CD4-positive, alpha-beta T cell treated with Interleukin-12 subunit alpha and Interleukin-12 subunit beta, for 1 hour (primary cell): ENCODE measurements around the gene KLHDC3.
A peak's percentile ranks its signal among the peaks of the same experiment; 100 is the strongest.

ENCODE experiments used
- DNase-seq: peaks from one replicate; pipeline ENCODE4 v3.0.0-alpha.2; 2020

Gene KLHDC3, protein sequence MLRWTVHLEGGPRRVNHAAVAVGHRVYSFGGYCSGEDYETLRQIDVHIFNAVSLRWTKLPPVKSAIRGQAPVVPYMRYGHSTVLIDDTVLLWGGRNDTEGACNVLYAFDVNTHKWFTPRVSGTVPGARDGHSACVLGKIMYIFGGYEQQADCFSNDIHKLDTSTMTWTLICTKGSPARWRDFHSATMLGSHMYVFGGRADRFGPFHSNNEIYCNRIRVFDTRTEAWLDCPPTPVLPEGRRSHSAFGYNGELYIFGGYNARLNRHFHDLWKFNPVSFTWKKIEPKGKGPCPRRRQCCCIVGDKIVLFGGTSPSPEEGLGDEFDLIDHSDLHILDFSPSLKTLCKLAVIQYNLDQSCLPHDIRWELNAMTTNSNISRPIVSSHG

DNA sequence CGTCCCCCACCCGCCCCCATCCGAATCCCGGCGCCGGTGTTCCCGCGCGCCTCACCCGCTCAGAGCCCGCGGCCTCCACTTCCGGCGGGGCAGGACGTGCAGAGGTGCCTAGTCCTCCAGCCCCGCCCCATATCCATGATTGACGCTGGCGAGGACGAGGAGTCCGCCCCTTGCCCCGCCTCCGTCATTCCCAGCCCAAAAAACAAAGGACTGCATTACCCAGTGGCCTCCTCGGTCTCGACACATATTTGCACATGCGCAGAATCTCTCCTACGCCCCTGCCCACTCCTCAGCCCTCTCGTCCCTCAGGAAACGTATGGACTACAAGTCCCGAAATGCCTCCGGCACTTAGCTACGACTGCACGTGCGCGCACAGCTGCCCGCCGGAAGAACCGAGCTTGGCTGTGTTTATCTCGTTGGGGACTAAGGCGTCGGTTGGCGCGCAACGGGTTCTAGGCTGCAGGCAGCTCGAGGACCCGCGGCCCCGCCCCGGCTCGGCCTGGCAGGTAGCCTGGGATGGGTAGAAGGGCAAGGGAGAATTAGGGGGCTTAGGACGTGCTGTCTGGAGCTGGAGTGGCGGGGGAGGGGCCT lies at the start of gene KLHDC3, which contains the start of gene MEA1:
KLHDC3 (plus strand) TSS at position 407 of the 591 bp plus-strand sequence. CDS start 2,944 bp downstream, outside the sequence.
MEA1 (minus strand) TSS at position 104 of the 591 bp plus-strand sequence. CDS start 133 bp downstream, outside the sequence.
- DNase-seq, result peak; percentile 100

DNA sequence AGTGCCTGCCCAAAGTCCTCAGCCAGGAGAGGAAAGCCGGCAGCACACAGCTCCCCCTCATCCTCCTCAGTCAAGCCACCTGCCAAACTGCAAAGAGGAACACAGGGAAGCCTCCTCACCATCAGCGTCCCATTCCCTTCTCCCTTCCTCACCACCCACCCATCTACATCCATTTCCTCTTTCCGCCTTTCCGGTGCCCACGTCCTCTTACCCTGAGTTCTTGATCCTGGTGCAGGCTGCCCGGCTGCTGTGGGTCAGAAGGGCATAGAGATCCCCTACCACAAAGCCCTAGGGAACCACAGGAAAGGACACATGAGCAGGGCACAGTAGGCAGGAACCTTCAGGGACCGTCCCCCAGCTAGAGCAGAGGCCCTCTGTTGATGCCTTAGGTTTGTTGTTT lies 47.5 kb upstream of the KLHDC3 start:
- no peak for DNase-seq

DNA sequence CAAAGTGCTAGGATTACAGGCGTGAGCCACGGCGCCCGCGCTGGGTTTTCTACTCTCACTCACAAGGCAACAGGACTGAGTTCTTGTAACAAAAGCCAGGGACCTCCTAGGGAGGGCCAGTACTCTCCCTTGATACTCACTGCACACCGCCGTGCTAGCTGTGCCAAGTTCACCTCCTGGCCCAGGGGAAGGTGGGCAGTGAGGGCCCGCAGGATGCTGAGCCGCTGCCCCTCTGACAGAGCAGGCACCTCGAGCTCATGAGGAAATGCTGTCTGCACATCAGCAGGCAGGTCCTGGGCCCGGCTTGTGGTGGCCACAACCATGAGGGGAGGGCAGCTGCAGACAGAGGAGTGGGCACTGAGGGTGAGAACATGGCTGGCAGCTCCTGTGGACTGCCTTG lies 46.8 kb upstream of the KLHDC3 start:
- DNase-seq, result no peak

DNA sequence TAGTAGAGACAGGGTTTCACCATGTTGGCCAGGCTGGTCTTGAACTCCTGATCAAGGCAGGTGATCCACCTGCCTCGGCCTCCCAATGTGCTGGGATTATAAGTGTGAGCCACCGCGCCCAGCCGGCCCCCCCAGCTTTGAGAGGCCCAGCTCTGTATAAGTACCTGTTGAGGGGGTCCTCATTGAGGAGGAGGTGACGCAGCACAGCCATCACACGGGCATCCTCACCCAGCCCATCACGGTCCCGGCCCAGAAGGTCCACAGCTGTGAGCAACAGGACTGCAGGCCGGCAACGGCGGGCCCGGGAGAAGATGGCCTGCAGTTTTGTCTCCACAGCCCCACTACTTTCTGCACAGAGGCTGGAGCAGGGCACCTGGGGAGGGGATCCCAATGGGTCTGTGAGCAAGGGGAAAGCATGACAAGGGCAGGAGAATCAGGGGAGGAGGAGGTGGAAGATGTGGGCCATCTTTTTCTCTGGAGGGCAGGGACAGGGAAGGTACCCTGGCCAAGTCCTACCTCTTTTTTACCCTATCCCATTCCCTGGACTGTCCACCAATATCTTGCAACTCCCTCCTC lies 45.8 kb upstream of the KLHDC3 start:
- DNase-seq, result no peak

DNA sequence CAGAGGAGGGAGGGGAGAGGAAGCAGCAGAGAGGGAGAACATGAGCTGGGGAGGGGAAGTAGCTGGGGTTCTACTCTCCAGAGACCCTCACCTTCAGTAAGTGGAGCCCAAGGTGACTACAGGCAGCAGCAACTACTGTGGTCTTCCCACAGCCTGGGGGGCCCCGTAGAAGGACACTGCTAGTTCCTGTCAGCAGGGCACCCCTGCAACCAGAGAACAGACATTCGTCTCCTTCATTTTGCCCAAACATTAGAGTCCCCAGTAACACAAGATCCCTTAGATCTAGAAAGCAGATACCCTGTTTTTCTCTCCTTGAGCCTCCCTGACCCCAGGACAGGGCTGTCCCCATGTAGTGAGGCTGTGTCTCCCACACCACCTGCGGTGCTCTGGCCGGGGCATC lies 45.3 kb upstream of the KLHDC3 start:
- DNase-seq, result no peak

DNA sequence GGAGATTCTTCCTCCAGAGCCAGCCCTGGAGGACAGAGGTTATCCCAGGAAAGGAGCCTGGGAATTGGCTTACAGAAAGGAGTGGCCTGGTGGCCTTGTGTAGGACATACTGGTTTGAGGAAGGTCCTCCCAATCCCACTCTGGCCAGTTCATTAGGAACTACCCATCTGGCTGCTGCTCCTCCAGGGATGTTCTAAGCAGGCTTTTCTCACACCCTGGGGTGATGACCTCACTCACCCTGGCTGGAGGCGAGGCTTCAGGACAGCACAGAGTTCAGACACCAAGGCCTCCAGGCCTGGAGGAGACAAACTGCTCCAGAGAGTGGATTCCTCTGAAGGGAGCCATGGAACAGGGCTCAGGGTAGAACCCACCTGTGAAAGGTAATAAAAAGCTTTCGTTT lies 44.6 kb upstream of the KLHDC3 start:
- no peak for DNase-seq

DNA sequence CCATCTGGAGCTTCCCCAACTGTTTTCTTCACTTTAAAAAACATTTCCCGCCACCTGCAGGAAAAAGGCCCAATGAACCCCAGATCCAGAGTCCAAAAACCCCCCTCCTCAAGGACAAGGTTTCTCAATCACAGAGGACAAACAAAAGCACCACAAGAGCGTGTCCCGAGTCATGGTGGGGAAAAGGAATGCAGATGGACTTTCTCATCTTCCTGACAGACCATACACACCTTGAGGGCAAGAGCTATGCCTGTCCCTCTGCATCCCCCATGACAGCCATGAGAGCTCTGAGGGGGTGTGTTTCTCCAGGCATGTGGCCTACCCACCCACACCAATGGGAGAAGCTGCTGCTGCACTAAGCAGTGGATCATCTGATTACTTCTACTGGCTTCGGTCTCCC lies 44.1 kb upstream of the KLHDC3 start:
- DNase-seq, result no peak

DNA sequence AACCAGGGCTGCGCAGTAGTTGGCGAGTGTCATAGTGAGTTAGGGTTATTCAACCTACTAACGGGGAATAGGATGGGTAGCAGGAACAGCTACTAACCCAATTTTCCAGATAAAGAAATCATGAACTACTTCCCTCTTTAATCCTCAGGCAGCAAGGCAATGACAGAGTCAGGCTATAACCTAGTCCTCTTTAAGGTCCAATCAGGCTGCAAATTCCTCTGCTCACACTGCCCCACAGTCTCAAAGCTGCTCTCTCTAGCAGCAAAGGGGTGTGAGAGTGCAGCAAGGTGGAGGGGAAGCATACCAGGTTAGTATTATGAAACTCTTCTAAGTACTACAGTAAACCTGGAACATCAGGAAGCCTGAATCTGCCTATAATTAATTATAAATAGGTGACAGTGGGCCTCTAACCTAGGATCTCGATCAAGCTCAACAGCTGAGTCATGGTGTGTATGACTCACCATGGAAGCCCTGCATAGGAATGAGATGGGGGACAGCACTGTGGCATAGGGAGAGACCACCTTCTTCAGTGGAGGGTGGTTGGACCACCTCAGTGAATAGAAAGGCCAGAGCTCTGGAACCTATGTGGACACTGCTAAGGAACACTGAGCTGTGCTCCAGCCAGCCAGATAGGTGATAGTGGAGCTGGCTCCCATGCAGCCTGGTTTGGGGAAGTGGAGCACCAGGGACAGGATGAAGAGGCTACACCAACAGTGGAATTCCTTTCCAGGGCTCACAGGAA lies 43.0 kb upstream of the KLHDC3 start:
- DNase-seq, result no peak

DNA sequence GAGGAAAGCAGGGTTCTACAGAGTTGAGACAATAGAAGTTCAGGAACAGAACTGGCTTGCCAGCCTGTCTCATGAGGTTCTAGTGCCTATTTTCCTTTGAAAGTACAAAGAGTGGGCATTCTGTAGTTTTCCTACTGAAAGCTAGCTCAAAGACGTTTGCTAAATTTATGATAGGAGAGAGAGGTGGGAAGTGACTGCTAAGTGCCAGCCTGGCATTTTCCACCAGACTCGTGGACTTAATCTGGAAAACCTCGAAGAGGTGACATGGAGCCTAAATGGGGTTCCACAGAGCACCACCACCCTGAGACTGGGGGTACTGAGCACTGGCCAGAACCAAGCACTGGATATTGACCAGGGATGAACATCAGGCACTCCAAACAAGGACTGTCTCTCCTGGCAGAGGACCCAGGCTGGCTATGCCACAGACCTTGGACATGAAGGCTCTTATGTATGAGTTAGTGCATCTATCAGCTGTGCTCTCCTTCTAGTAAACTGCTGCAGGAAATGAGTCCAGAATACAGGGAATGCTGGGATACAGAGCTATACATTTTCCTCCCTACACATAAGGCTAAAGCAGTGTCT lies 42.2 kb upstream of the KLHDC3 start:
- DNase-seq, result no peak

DNA sequence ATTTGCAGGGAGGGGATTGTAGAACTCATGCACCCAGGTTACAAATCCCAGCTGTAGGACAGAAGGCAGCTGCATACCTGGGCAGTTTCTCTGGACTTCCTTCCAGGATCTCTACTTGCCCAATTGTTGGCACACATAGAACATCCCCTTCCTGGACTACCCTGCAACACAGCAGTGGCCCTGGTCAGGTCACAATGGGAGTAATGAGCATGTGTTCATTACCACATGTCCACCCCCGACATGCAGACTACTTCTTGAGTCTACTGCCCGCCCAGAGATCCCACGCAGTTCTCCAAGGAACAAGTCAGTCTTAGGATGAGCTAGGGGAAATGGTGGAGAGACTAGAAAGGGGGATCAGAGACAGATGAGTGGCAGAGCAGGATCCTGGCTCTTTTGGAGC lies 40.1 kb upstream of the KLHDC3 start:
- DNase-seq, result no peak

DNA sequence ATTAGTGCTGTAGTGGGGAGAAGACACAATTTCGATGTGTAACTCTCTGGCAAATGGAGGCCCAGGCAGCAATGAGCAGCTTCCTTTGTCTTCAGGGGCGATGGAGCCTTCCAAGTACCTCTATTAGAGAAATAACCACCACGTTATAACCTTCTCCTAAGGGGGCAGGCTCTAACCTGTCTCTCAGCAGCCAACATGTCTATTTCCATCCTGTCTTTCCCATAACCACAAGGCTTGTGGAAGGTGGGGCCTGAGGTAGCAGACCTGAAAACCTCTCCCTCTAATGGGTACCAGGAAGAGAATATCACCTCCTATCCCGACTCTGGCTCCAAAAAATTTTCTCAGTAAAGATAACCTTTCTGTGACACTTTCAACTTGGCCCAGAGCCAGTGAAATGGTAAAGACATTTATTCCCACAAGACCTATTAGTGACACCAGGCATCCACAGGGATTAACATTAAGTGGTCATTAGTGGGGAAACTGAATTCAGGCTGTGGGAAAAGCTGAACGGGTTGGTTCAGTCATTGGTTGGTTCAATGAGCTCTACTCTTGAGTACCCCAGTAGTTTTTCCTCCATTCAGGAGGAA lies 39.0 kb upstream of the KLHDC3 start:
- no peak for DNase-seq

DNA sequence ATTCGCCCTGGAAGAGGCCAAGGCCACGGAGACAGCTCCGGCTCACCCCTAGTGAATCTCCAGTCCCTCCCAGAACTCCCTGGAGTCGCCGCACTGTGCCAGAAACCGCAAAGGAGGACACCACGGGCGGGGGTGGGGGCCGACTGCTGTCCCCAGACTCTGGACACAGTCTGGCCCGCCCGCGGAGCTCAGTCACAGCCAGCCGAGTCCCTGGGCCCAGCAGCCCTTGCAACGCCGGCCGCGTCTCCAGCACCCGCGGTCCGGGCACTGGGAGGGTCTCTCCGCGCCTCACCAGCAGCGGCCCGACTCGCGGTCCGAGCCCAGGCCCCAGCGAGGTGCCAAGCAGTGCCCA lies 35.6 kb upstream of the KLHDC3 start:
- DNase-seq, result peak; percentile 2

DNA sequence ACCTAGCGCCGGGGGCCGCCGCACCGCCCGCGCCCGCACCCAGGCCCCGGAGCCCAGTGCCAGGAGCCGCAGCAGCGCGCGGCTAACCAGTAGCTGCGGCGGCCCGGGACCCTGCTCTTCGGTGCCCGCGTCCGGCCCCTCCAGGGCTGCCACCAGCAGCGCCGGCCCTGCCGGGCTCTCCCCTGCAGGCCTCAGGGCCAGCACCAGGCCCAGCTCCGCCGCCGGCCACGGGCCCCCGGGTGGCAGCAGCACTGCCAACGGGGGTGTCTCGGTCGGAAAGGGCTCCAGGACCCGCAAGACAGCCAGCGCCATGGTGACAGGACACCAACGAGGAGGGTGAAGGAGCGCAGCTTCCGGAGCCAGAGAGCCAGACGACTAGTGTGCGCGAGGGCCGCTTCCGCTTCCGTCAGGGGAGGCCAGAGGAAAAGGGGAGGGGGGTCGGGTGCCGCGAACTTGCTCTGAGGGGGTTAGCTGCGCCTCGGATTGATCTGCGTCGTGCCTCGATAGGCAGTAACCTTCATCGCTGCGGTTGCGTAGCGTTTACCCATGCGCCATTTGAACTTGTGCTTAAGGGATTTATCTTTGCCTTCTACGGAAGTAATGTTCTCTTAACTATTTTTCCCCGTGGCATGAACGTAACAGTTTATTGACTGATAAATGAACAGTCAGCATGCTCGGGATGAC lies 35.1 kb upstream of the KLHDC3 start, which contains the start of gene PEX6:
PEX6 (minus strand) TSS at position 343 of the 684 bp plus-strand sequence; CDS start at position 312, 31 bp downstream.
- peak; percentile 94 for DNase-seq

DNA sequence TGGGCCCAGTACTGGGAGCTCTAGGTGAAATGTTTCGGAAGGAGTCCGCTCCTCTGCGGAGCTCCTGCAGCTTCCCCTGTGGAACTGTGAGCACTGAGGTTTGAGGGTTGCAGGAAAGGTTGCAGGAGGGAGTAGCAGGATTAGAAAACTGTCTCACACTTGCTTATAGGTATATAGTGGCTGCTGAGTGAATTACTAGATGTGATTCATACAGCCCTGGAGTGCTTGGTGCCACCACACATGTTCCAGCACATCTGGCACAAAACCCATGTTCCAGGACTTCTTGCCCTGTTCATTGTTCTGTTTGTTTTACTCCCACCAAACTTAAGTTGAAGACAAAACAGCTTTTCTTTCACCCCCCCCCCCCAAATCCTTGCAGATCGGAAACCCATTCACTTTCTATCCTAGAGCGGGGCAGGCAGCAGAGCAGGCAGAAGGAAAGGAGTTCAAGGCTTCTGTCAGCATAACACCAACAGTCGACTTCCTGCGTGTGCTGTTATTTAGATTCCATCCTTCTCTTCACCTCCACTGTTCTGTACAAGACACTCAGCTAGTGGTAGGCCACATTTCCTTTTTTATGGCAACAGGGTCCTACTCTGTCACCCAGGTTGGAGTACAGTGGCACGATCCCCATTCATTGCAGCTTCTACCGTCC lies 34.4 kb upstream of the KLHDC3 start:
- no peak for DNase-seq

DNA sequence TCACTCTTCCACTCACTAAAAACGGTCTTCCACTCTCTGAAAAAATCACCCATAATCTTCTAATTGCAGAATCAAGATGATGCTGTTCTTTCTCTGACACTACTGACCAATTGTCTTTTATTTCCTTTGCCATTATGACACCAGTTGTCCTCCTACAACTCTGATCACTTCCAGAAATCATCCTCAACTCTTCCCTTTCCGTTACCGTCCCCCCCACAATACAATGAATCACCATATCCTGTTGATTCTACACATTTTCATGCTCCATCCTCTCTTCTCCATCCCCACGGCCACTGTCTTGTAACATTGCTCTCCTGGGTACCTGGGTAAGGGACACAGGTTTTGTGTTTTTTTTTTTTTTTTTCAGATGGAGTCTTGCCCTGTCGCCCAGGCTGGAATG lies 32.2 kb upstream of the KLHDC3 start:
- DNase-seq, result no peak

DNA sequence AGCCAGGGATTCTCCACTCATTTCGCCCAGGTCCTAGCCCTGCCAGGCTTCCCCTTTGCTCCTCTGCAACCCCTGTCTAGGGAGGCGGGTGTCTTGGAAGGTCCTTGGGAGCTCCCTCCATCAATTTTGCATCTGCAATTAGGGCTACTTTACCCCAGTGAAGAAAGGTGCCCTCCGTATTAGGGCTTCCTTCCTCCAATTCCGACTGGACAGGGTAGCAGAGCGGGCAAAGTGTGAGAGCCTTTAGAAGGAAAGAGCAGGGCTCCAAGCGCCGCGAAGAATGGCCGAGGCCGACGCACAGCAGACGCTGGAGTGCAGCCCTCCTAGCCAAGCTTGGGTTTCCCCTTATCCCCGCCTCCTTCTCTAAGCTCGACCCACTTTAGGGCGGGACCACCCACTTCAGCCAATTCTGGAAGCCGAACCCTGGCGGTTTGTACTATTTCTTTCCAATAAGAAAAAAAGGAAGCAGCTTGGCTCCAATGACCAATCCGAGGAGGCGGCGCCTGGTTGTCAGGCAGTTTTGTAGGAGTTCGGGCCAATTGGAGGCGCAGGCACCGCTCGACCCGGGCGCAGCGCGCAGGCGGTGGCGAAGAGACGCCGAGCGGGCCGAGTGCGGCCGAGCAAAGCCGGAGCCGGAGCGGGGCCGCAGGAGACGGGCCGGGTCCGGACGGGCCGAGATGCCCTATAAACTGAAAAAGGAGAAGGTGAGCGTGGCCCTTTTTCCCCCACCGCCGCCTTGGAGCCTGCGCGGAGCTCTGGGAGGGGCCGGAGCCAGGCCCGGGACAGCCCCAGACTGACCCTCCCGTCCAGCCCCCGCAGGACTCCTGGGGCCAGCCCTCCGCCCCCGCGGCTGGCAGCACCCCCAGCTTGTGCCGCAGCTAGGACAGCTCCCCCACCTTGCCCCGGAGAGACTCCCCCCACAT lies 29.8 kb upstream of the KLHDC3 start, which contains the start of gene PPP2R5D:
PPP2R5D (plus strand) TSS at position 570 of the 923 bp plus-strand sequence; CDS start at position 678, 108 bp downstream.
- DNase-seq, result peak; percentile 98

DNA sequence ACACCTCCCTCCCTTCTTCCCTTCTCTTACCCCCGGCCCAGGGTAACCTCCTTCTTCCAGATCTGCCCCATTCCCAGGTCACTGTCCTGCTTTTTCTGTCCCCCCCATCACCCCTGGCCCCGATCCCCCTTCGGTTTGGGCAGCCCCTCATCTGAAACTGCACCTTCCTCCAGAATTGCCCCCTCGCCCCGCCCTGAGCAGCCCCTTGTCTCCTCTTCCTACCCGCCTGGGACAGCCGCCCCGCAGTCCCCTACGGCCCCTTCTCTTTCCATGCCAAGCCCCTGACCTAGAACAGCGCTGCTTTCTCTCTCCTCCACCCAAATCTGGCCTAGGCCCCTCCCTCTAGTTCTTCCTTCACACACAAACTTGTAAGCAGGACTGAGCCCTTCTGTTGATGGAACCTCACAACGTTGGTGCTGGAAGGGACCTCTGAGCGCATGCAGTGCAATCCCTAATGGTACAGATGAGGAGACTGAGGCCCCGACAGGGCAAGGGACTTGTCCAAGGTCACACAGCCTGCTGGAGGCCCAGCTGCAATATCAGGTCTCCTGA lies 29.0 kb upstream of the KLHDC3 start:
- DNase-seq, result peak; percentile 15

DNA sequence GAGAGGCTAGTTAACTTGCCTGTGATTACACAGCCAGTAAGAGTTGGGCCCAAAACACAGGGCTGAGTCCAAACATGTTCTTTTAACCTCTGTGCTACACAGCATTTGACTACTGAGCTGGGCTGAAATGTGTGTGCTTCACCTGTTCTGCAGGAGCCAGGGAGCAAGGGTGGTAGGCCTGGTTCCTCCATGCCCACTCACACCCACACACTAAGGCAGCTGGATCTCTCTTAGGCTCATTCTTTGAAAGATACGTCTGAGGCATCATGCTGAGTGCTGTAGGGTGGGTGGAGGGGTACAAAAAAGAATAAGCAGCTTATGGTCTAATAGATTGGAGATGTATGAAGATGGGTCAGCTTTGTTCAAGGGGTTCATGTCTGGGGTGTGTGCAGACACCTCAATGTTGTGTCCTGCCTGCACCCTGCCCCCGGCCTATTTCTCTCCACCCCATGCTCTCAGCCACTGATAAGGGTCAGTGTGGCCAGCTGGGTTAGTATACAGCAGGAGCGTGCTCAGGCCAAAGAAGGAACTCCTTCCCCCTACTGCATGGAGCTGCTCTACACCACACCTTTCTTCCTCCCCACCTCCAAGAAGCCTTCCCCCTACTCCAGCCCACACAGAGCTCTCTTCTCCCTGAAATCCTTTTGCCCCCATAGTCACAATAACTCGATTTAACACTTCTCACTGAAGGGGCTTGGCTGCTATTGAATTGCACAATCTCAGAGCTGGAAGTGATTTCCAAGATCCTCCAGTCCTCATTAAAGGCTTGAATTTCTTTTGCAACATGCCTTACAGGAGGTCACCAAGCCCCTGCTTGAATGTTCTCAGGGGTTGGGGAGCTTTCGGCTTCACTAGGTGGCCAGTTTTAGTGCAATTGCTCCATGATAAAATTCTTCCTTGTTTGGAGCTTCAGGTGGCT lies 26.3 kb upstream of the KLHDC3 start:
- no peak for DNase-seq
